Vagina (tissue), 2 donors: ENCODE data around the gene MRPL55. TPM values are rescaled to one million over a fixed set of nuclear protein-coding genes. Genes with fewer than 3 reads are reported as not detected.
A peak's percentile ranks its signal among the peaks of the same experiment; 100 is the strongest.

Source experiments
- DNase-seq, 2 donors: peaks; one replicate each; pipeline ENCODE4 v3.0.0-alpha.2; 2017; ENCODE audit errors: extremely low spot score in 2 of 2
- H3K27ac ChIP-seq: fragments of 200-600 bp; sonication (generic); one replicate; pipeline ENCODE4 v1.5.1; 2019
- H3K27me3 ChIP-seq: fragments of 200-600 bp; sonication (generic); one replicate; pipeline ENCODE4 v1.5.1; 2019
- H3K36me3 ChIP-seq, 2 donors: fragments of 200-600 bp; sonication (generic); one replicate each; pipeline ENCODE4 v1.5.1; 2017 to 2019
- H3K4me1 ChIP-seq: fragments of 200-600 bp; sonication (generic); one replicate; pipeline ENCODE4 v1.5.1; 2019
- H3K4me3 ChIP-seq, 2 donors: fragments of 200-600 bp; sonication (generic); 1 replicate in 1 of 2; 2 replicates in 1 of 2; pipeline ENCODE4 v1.5.1; 2016 to 2019
- H3K9me3 ChIP-seq: fragments of 200-600 bp; sonication (generic); one replicate; pipeline ENCODE4 v1.5.1; 2019
- CTCF ChIP-seq, 3 experiments: fragments of 450-650 bp in 2 of 3; fragments of 200-600 bp in 1 of 3; sonication (generic) in 1 of 3; IDR thresholded peaks; one replicate each; pipeline ENCODE4 v1.5.1; 2017 to 2019; ENCODE audit warnings: antibody characterized with exemption in 3 of 3, mild to moderate bottlenecking in 2 of 3, moderate library complexity in 2 of 3
- POLR2A ChIP-seq, 2 donors: fragments of 450-650 bp; IDR thresholded peaks; one replicate each; pipeline ENCODE4 v1.6.1; 2017; ENCODE audit warnings: antibody characterized with exemption in 2 of 2, mild to moderate bottlenecking in 2 of 2, moderate library complexity in 2 of 2
- POLR2AphosphoS5 ChIP-seq, 2 donors: sonication (generic); formaldehyde crosslinking; IDR thresholded peaks; one replicate each; pipeline ENCODE4 v1.9.0; 2017; ENCODE audit warnings: antibody characterized with exemption in 2 of 2, mild to moderate bottlenecking in 2 of 2, low read depth in 1 of 2; ENCODE audit not compliant: insufficient read depth in 1 of 2
- intact Hi-C: fragments of 100-400 bp; cut with DNase I; formaldehyde crosslinking; loops from one replicate; pipeline ENCODE4 v1.15.1; 2023
- total RNA-seq: library from RNA; depleted of rRNA; stranded (reverse); fragments of >200 nt; gene quantifications from one replicate; pipeline ENCODE4 v1.2.3, GENCODE V29; 2016

Gene MRPL55
- total RNA-seq, 1 donor from 2014 or later = 73.7 TPM

- Histone ChIP-seq H3K36me3 (peaks cover 0 to 11% of the 10 kb centered on the region in 2 donors), H3K4me3 (no peak overlapping the region), H3K4me1 (peaks cover 50% of the 10 kb centered on the region), H3K27me3 (no peaks in the 10 kb centered on the region), H3K9me3 (no peaks in the 10 kb centered on the region), H3K27ac (no peak overlapping the region)
- intact Hi-C loops = no loop called here
- no peak for TF ChIP-seq CTCF (IDR thresholded peaks at IDR 0.05)
- TF ChIP-seq POLR2A (IDR thresholded peaks at IDR 0.05) = no peak
- TF ChIP-seq POLR2AphosphoS5 (IDR thresholded peaks at IDR 0.05; ENCODE audit: insufficient read depth in 1 of 2, low read depth in 1 of 2) = no peak
- no peak for DNase-seq
Observed at GRCh38 chr1:228105996-228106799, 2.9 kb downstream of the MRPL55 start.

GRCh38 chr1:228105270-228105995, 3.7 kb downstream of the MRPL55 start:
- TF ChIP-seq POLR2A (IDR thresholded peaks at IDR 0.05) = no peak
- TF ChIP-seq CTCF (IDR thresholded peaks at IDR 0.05) = no peak
- TF ChIP-seq POLR2AphosphoS5 (IDR thresholded peaks at IDR 0.05; ENCODE audit: insufficient read depth in 1 of 2, low read depth in 1 of 2) = no peak
- no peak overlapping the region for H3K27ac ChIP-seq
- no peak for DNase-seq
- H3K4me1 ChIP-seq = peaks cover 48% of the 10 kb centered on the region
- no peaks in the 10 kb centered on the region for H3K9me3 ChIP-seq
- no peaks in the 10 kb centered on the region for H3K27me3 ChIP-seq
- intact Hi-C loops = no loop called here
- H3K36me3 ChIP-seq = peaks cover 0 to 16% of the 10 kb centered on the region in 2 donors
- H3K4me3 ChIP-seq = no peak overlapping the region

GRCh38 chr1:228104526-228105269, 4.4 kb downstream of the MRPL55 start:
- Histone ChIP-seq H3K4me1 (peaks cover 41% of the 10 kb centered on the region), H3K4me3 (no peak overlapping the region), H3K9me3 (no peaks in the 10 kb centered on the region), H3K27ac (no peak overlapping the region), H3K27me3 (no peaks in the 10 kb centered on the region), H3K36me3 (peaks cover 0 to 23% of the 10 kb centered on the region in 2 donors)
- DNase-seq = no peak
- TF ChIP-seq POLR2A (IDR thresholded peaks at IDR 0.05) (no peak), CTCF (IDR thresholded peaks at IDR 0.05) (no peak), POLR2AphosphoS5 (IDR thresholded peaks at IDR 0.05; ENCODE audit: insufficient read depth in 1 of 2, low read depth in 1 of 2) (no peak)
- intact Hi-C loops = no loop called here

- TF ChIP-seq POLR2AphosphoS5 (IDR thresholded peaks at IDR 0.05; ENCODE audit: insufficient read depth in 1 of 2, low read depth in 1 of 2) (peak; percentile 87 to 89), POLR2A (IDR thresholded peaks at IDR 0.05) (peak in 1 of 2 donors; percentile 48), CTCF (IDR thresholded peaks at IDR 0.05) (peak in 1 of 3 experiments; percentile 4)
- peaks cover 32% of the 10 kb centered on the region for H3K4me1 ChIP-seq
- H3K36me3 ChIP-seq = peaks cover 0 to 40% of the 10 kb centered on the region in 2 donors
- peak within 1 kb of the TSS; percentile 83 to 93 for H3K4me3 ChIP-seq
- intact Hi-C loops = no loop called here
- peak within 1 kb of the TSS; percentile 91 for H3K27ac ChIP-seq
- DNase-seq = no peak
- no peaks in the 10 kb centered on the region for H3K27me3 ChIP-seq
- no peaks in the 10 kb centered on the region for H3K9me3 ChIP-seq
Observed at GRCh38 chr1:228102791-228103620, 6.1 kb downstream of the MRPL55 start, which contains the start of gene C1orf35. TSS of gene C1orf35 (minus strand) at chr1:228103325. CDS start at chr1:228103227, 98 bp downstream.
